ENCODE measurements around the gene PRSS53.

The PRSS53 gene

DNA sequence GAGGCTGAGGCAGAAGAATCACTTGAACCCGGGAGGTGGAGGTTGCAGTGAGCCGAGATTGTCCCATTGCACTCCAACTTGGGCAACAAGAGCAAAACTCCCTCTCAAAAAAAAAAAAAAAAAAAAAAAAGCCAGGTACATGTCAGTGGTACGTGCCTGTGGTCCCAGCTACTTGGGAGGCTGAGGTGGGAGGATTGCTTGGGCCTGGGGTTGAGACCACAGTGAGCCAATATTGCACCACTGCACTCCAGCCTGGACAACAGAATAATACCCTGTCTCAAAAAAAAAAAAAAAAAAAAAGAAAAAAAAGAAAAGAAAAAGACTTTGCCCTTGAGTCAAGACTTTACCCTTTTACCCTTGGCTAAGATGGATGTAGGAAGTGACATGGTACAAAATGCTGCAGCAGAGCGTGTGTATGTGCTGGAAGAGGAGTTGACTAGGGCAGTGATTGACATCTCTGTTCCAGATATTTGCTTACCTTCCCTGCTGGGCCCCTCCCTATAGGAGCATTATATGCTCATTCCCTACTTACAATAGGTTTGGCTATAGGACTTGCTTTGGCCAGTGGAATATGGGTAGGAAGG, 44.8 kb downstream of the PRSS53 start:
- ATAC-seq (no peak), DNase-seq (no peak)

DNA sequence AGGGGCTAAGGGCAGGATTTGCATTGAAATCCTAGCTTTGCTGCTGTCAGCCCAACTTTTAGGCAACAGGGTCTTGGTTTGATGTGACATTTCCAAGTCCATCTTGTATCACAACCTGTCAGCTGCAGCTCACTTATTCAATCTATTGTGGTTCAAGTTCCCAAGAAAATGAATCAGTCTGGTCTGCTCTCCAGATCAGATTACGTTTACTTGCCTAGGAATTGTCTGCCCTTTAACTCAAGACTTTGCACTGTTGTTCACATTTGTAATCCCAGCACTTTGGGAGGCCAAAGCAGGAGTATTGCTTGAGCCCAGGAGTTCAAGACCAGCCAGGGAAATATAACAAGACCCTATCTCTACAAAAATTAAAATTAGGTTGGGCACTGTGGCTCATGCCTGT, 45.4 kb downstream of the PRSS53 start:
- ATAC-seq: no peak
- DNase-seq: no peak

DNA sequence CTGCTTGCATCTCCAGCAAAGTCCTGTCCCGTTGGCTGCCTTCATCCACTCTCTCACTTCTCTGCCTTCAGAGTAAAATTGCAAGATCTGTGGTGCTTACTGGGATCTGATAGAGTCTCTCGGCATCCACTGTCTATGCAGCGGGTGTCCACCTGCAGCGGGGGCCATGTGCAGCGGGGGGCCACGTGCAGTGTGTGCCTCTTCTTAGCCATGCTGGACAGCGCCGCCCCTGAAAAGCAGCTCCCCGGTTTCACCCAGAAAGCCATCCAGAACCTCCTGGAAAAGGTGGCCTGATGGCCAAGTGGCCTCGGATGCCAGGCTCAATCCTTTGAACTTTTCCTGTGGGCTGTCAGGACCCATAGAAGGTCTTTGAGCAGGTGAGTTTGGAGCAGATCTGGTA, 45.9 kb downstream of the PRSS53 start:
- no peak for DNase-seq
- ATAC-seq: no peak

DNA sequence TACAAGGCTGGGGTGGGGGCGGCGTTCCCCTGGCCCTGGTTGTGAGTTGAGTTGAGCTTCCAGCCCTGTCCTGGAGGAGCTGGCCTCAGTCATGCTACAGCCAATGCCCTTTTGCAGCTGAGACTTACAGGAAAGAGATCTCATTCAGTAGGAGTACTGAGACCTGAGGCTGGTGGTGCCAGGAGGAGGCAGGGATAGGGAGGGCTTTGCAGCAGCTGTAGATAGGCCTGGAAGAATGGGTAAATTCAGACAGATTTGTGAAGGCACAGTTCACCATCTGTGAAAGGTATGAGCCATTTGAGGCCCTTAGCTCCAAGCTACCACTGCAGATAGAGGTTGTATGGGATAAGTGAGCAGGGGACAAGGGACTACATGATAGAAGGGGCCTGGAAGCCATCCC, 49.8 kb downstream of the PRSS53 start:
- ATAC-seq: no peak
- DNase-seq: no peak

DNA sequence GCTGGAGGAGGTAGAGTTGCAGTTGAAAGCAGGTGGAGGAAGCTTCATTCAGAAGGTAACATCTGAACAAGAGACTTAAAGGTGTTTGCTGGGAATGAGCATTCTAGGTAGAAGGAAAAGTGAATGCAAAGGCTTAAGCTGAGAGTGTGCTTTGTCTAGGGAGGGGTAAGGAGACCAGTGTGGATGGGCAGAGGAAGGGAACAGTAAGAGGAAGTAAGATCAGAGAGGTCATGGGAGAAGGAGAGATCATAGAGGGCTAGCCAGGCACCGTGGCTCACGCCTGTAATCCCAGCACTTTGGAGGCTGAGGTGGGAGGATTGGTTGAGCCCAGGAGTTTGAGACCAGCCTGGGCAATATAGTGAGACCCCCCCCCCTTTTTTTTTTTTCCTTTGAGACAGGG, 52.1 kb downstream of the PRSS53 start:
- DNase-seq (no peak), ATAC-seq (no peak)

DNA sequence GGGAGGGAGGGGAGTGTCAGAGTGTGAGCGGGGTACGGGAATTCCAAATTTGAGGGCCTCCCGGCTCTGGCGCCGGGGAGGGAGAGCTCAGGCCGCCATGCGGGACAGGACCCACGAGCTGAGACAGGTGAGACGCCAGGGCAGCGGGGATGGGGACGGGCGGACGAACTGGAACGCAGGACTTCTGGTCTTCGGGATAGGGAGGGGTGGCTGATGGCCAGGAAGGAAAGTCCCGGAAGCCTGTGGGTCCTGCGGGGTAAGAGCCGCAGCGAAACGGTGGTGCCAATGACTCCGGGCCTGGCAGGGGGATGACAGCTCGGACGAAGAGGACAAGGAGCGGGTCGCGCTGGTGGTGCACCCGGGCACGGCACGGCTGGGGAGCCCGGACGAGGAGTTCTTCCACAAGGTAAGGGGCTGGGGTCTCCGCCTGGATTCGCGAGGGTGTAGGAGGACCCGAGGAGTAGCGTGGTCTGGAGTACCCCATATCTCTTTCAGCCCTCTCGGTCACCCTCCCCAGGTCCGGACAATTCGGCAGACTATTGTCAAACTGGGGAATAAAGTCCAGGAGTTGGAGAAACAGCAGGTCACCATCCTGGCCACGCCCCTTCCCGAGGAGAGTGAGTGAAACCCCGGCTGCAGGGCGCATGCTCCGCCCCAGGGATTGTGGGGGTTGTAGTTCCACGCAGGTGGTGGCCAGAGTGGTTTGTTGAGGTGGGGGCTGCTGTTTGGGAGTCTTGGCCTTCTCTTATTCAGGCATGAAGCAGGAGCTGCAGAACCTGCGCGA, 54.8 kb downstream of the PRSS53 start:
- DNase-seq (peak; percentile 94), ATAC-seq (peak; percentile 55)
